GM12874 (cell line): ENCODE results near the gene THBS3.

ENCODE experiments used
- TF ChIP-seq, protein P1 (sequence below): IDR thresholded peaks from 2 replicates; pipeline ENCODE4 v1.5.1; 2011; ENCODE audit warnings: low read depth, mild to moderate bottlenecking, control low read depth, low read length, moderate library complexity; ENCODE audit not compliant: insufficient read depth

THBS3 gene

DNA sequence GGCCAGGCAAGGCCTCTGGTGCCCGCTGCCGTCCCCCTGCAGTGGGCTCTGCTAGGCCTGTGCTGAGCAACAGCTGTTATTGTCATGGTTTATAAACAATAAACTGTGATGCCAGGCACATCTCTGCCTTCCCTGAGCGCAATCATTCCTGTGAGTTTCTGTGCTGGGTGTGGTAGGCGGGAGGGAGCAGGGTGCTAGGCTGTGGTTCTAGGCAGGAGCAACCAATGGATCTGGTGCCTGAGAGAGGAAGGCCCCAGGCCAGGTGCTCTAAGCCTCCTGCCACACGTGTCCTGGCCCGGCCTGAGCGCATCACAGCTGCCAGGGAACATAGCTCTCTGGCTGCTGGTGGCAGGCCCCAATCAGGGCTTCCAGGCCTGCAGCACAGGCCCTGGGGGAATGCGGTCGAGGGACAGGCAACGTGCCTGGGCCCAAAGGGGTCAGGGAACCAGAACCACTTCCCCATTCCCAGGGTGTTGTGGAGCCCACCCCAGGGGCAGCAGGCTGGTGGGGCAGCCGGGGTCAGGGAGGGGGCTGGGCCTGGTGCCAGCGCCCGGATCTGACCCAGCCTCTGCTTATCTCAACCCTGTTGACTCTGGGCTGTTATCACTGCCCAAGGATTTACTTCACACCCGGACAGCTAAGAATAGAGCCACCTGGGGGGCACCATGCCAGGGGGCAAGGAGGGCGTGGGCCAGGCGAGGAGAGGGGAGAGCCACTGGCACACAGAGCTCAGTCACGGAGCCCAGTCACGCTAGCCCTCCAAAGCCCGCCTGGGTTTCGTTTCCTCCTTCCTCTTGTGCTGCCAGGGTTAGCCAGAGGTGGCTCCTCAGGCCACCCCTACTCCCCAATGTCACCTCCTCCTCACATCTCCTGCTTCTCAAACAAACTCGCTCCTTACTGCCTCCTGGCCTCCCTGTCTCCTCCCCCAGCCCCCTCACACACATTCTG lies 22.6 kb downstream of the THBS3 start:
- TF ChIP-seq, protein P1, sequence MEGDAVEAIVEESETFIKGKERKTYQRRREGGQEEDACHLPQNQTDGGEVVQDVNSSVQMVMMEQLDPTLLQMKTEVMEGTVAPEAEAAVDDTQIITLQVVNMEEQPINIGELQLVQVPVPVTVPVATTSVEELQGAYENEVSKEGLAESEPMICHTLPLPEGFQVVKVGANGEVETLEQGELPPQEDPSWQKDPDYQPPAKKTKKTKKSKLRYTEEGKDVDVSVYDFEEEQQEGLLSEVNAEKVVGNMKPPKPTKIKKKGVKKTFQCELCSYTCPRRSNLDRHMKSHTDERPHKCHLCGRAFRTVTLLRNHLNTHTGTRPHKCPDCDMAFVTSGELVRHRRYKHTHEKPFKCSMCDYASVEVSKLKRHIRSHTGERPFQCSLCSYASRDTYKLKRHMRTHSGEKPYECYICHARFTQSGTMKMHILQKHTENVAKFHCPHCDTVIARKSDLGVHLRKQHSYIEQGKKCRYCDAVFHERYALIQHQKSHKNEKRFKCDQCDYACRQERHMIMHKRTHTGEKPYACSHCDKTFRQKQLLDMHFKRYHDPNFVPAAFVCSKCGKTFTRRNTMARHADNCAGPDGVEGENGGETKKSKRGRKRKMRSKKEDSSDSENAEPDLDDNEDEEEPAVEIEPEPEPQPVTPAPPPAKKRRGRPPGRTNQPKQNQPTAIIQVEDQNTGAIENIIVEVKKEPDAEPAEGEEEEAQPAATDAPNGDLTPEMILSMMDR: peak; percentile 37

- TF ChIP-seq, protein P1: no peak
These were observed 23.3 kb downstream of the THBS3 start for GRCh38 chr1:155184351-155184811.

DNA sequence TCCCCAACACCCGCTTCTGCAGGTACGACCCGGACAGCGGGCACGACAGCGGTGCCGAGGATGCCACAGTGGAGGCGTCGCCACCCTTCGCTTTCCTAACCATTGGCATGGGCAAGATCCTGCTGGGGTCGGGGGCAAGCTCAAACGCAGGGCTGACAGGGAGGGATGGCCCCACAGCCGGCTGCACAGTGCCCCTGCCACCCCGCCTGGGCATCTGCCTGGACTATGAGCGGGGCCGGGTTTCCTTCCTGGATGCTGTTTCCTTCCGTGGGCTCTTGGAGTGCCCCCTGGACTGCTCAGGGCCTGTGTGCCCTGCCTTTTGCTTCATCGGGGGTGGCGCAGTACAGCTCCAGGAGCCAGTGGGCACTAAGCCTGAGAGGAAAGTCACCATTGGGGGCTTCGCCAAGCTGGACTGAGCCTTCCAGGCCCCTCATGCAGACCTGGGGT lies 23.9 kb downstream of the THBS3 start:
- TF ChIP-seq, protein P1: no peak

- TF ChIP-seq, protein P1: no peak
These were observed 25.6 kb downstream of the THBS3 start for GRCh38 chr1:155182052-155182550.

DNA sequence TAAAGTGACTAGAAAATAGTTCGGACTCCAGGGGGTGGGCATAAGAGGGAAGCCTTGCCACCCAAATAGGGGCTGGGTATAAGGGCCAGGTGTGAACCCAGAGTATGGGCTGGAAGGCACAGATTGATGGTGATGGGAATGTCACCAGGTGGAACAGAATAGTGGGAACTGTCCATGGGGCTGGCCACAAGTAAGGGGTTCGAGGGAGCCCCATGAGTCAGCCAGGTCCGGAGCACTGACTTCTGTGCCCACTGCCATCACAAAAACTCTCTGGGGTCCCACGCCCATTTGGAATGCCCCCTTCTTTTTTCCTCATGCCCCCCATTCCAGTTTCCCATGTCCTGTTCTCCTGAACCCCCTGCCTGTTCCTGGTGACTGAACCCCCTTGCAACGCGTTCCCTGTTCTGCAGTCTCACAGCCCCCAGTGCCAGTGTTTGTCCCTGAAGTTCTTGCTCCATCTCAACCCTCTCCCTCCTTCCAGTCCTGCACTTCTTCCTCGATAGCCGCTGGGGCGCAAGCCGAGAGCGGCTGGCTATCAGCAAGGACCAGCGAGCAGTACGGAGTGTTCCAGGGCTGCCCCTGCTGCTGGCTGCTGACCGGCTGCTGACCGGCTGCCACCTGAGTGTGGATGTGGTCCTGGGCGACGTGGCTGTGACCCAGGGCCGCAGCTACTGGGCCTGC lies 26.2 kb downstream of the THBS3 start:
- TF ChIP-seq, protein P1: no peak

GRCh38 chr1:155179112-155180031 lies 28.3 kb downstream of the THBS3 start:
- TF ChIP-seq, protein P1: no peak
